ENCODE data around the gene CPA3.

The CPA3 gene

GRCh38 chr3:148857316-148857715, 7.8 kb upstream of the CPA3 start:
- H4K91ac ChIP-seq (ENCODE audit: low read depth, low read length): no peak overlapping the region
- H3K18ac ChIP-seq (ENCODE audit: low read length): no peak overlapping the region
- no peak overlapping the region for H2BK120ac ChIP-seq (ENCODE audit: insufficient read depth, low read length, poor library complexity)
- no peak overlapping the region for H2AFZ ChIP-seq (ENCODE audit: insufficient read depth, low read length, poor library complexity)
- no CpG with 5 or more reads among the region's 4 CpGs for WGBS (ENCODE audit: extremely low coverage, insufficient coverage, insufficient read length)
- H3K36me3 ChIP-seq (ENCODE audit: control insufficient read depth in 1 of 2, insufficient read depth in 2 of 2, low read length in 2 of 2): no peaks in the 10 kb centered on the region
- no peak overlapping the region for H3K4me3 ChIP-seq (ENCODE audit: low read depth, low read length)
- no peak overlapping the region for H3K23ac ChIP-seq (ENCODE audit: low read length)
- H4K12ac ChIP-seq (ENCODE audit: low read depth, low read length): no peak overlapping the region
- H3K9me3 ChIP-seq (ENCODE audit: insufficient read depth, low read depth, low read length): no peaks in the 10 kb centered on the region
- H3K4ac ChIP-seq (ENCODE audit: low read depth, low read length): no peak overlapping the region
- no peak overlapping the region for H4K8ac ChIP-seq (ENCODE audit: low read depth, low read length)
- no peaks in the 10 kb centered on the region for H3K4me1 ChIP-seq (ENCODE audit: control insufficient read depth in 1 of 2, insufficient read depth in 2 of 2, low read length in 2 of 2)
- H3K14ac ChIP-seq (ENCODE audit: low read length): no peak overlapping the region
- no peak overlapping the region for H3K27ac ChIP-seq (ENCODE audit: low read depth, low read length)
- no peak overlapping the region for H3K4me2 ChIP-seq (ENCODE audit: low read length)
- no peak for DNase-seq
- H3K79me1 ChIP-seq (ENCODE audit: low read length): no peaks in the 10 kb centered on the region
- H3K9ac ChIP-seq (ENCODE audit: low read length): no peak overlapping the region
- no peak overlapping the region for H2BK12ac ChIP-seq (ENCODE audit: low read length)
- no peak overlapping the region for H2AK5ac ChIP-seq (ENCODE audit: low read length)
- no peaks in the 10 kb centered on the region for H3K27me3 ChIP-seq (ENCODE audit: insufficient read depth, low read length)
- H2BK5ac ChIP-seq (ENCODE audit: low read depth, low read length, poor library complexity): no peak overlapping the region
- no peaks in the 10 kb centered on the region for H3K79me2 ChIP-seq (ENCODE audit: control insufficient read depth, insufficient read depth, low read length, poor library complexity)

- WGBS (ENCODE audit: extremely low coverage, insufficient coverage, insufficient read length): no CpG with 5 or more reads among the region's 1 CpG
- no peak overlapping the region for H4K91ac ChIP-seq (ENCODE audit: low read depth, low read length)
- H3K9ac ChIP-seq (ENCODE audit: low read length): no peak overlapping the region
- no peaks in the 10 kb centered on the region for H3K79me1 ChIP-seq (ENCODE audit: low read length)
- H3K4me1 ChIP-seq (ENCODE audit: control insufficient read depth in 1 of 2, insufficient read depth in 2 of 2, low read length in 2 of 2): no peaks in the 10 kb centered on the region
- no peak overlapping the region for H2AFZ ChIP-seq (ENCODE audit: insufficient read depth, low read length, poor library complexity)
- H3K4me3 ChIP-seq (ENCODE audit: low read depth, low read length): no peak overlapping the region
- H4K8ac ChIP-seq (ENCODE audit: low read depth, low read length): no peak overlapping the region
- H3K14ac ChIP-seq (ENCODE audit: low read length): no peak overlapping the region
- peak in 1 of 2 donors; percentile 71 for DNase-seq
- H2BK120ac ChIP-seq (ENCODE audit: insufficient read depth, low read length, poor library complexity): no peak overlapping the region
- H3K36me3 ChIP-seq (ENCODE audit: control insufficient read depth in 1 of 2, insufficient read depth in 2 of 2, low read length in 2 of 2): no peaks in the 10 kb centered on the region
- H3K4me2 ChIP-seq (ENCODE audit: low read length): no peak overlapping the region
- no peak overlapping the region for H2AK5ac ChIP-seq (ENCODE audit: low read length)
- no peak overlapping the region for H3K18ac ChIP-seq (ENCODE audit: low read length)
- no peaks in the 10 kb centered on the region for H3K79me2 ChIP-seq (ENCODE audit: control insufficient read depth, insufficient read depth, low read length, poor library complexity)
- H3K4ac ChIP-seq (ENCODE audit: low read depth, low read length): no peak overlapping the region
- no peaks in the 10 kb centered on the region for H3K27me3 ChIP-seq (ENCODE audit: insufficient read depth, low read length)
- H4K12ac ChIP-seq (ENCODE audit: low read depth, low read length): no peak overlapping the region
- no peak overlapping the region for H2BK12ac ChIP-seq (ENCODE audit: low read length)
- no peak overlapping the region for H2BK5ac ChIP-seq (ENCODE audit: low read depth, low read length, poor library complexity)
- no peak overlapping the region for H3K23ac ChIP-seq (ENCODE audit: low read length)
- no peak overlapping the region for H3K27ac ChIP-seq (ENCODE audit: low read depth, low read length)
- H3K9me3 ChIP-seq (ENCODE audit: insufficient read depth, low read depth, low read length): no peaks in the 10 kb centered on the region
Measured at GRCh38 chr3:148861277-148861869, 3.7 kb upstream of the CPA3 start.

- Histone ChIP-seq H2AK5ac (ENCODE audit: low read length) (no peak overlapping the region), H3K27ac (ENCODE audit: low read depth, low read length) (no peak overlapping the region), H3K4ac (ENCODE audit: low read depth, low read length) (no peak overlapping the region), H4K8ac (ENCODE audit: low read depth, low read length) (no peak overlapping the region), H4K12ac (ENCODE audit: low read depth, low read length) (no peak overlapping the region), H3K14ac (ENCODE audit: low read length) (no peak overlapping the region), H3K4me2 (ENCODE audit: low read length) (no peak overlapping the region), H4K91ac (ENCODE audit: low read depth, low read length) (no peak overlapping the region), H2BK5ac (ENCODE audit: low read depth, low read length, poor library complexity) (no peak overlapping the region), H3K36me3 (ENCODE audit: control insufficient read depth in 1 of 2, insufficient read depth in 2 of 2, low read length in 2 of 2) (no peaks in the 10 kb centered on the region), H3K9me3 (ENCODE audit: insufficient read depth, low read depth, low read length) (no peaks in the 10 kb centered on the region), H3K9ac (ENCODE audit: low read length) (no peak overlapping the region), H3K18ac (ENCODE audit: low read length) (no peak overlapping the region), H2BK12ac (ENCODE audit: low read length) (no peak overlapping the region), H3K4me3 (ENCODE audit: low read depth, low read length) (no peak overlapping the region), H3K79me2 (ENCODE audit: control insufficient read depth, insufficient read depth, low read length, poor library complexity) (no peaks in the 10 kb centered on the region), H3K27me3 (ENCODE audit: insufficient read depth, low read length) (no peaks in the 10 kb centered on the region), H3K79me1 (ENCODE audit: low read length) (no peaks in the 10 kb centered on the region), H2BK120ac (ENCODE audit: insufficient read depth, low read length, poor library complexity) (no peak overlapping the region), H3K23ac (ENCODE audit: low read length) (no peak overlapping the region), H3K4me1 (ENCODE audit: control insufficient read depth in 1 of 2, insufficient read depth in 2 of 2, low read length in 2 of 2) (no peaks in the 10 kb centered on the region), H2AFZ (ENCODE audit: insufficient read depth, low read length, poor library complexity) (no peak overlapping the region)
- DNase-seq: no peak
- no CpG with 5 or more reads among the region's 4 CpGs for WGBS (ENCODE audit: extremely low coverage, insufficient coverage, insufficient read length)
Measured at GRCh38 chr3:148863297-148863696, 1.8 kb upstream of the CPA3 start.

DNA sequence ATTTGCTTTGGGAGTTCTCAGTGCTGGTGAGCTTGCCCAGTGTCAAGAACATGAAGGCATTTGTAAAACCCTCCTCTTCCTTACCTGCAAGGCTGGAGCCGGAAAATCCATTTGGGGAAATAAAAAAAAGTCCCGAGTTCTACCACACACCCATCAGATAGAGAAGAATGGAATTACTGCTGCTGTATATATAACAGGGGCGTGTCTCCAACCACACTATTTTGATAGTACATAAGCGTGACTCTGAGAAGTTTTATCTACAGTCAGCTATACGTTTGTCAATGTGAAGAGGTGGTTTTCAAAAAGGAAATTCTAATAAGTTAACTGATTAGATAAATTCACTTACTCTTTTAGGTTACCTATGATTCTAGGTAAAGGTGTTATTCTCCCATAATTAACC, 1.3 kb upstream of the CPA3 start:
- H3K4ac ChIP-seq (ENCODE audit: low read depth, low read length): no peak overlapping the region
- no peak overlapping the region for H2AK5ac ChIP-seq (ENCODE audit: low read length)
- H3K23ac ChIP-seq (ENCODE audit: low read length): no peak overlapping the region
- H3K9me3 ChIP-seq (ENCODE audit: insufficient read depth, low read depth, low read length): no peaks in the 10 kb centered on the region
- no peak overlapping the region for H2AFZ ChIP-seq (ENCODE audit: insufficient read depth, low read length, poor library complexity)
- H2BK5ac ChIP-seq (ENCODE audit: low read depth, low read length, poor library complexity): no peak overlapping the region
- H2BK12ac ChIP-seq (ENCODE audit: low read length): no peak overlapping the region
- no peak overlapping the region for H3K14ac ChIP-seq (ENCODE audit: low read length)
- H3K4me2 ChIP-seq (ENCODE audit: low read length): no peak overlapping the region
- H4K12ac ChIP-seq (ENCODE audit: low read depth, low read length): no peak overlapping the region
- no peaks in the 10 kb centered on the region for H3K79me2 ChIP-seq (ENCODE audit: control insufficient read depth, insufficient read depth, low read length, poor library complexity)
- H3K4me3 ChIP-seq (ENCODE audit: low read depth, low read length): no peak overlapping the region
- no peaks in the 10 kb centered on the region for H3K4me1 ChIP-seq (ENCODE audit: control insufficient read depth in 1 of 2, insufficient read depth in 2 of 2, low read length in 2 of 2)
- no peaks in the 10 kb centered on the region for H3K36me3 ChIP-seq (ENCODE audit: control insufficient read depth in 1 of 2, insufficient read depth in 2 of 2, low read length in 2 of 2)
- no peaks in the 10 kb centered on the region for H3K27me3 ChIP-seq (ENCODE audit: insufficient read depth, low read length)
- H3K18ac ChIP-seq (ENCODE audit: low read length): no peak overlapping the region
- H4K91ac ChIP-seq (ENCODE audit: low read depth, low read length): no peak overlapping the region
- H2BK120ac ChIP-seq (ENCODE audit: insufficient read depth, low read length, poor library complexity): no peak overlapping the region
- no CpG with 5 or more reads among the region's 5 CpGs for WGBS (ENCODE audit: extremely low coverage, insufficient coverage, insufficient read length)
- H3K27ac ChIP-seq (ENCODE audit: low read depth, low read length): no peak overlapping the region
- H3K9ac ChIP-seq (ENCODE audit: low read length): no peak overlapping the region
- no peaks in the 10 kb centered on the region for H3K79me1 ChIP-seq (ENCODE audit: low read length)
- DNase-seq: no peak
- H4K8ac ChIP-seq (ENCODE audit: low read depth, low read length): no peak overlapping the region
